GM12875 (cell line): ENCODE measurements around the gene HBG2.

Source experiments
- H3K4me3 ChIP-seq: one replicate; pipeline ENCODE4 v1.5.1; 2011; ENCODE audit warnings: low read depth, low read length, control low read depth
- CTCF ChIP-seq: IDR thresholded peaks from 2 replicates; pipeline ENCODE4 v1.5.1; 2011; ENCODE audit warnings: low read depth, mild to moderate bottlenecking, control low read depth, inconsistent platforms, low read length, moderate library complexity, borderline replicate concordance; ENCODE audit not compliant: insufficient read depth

The HBG2 gene

GRCh38 chr11:5229356-5229755 lies 25.2 kb downstream of the HBG2 start:
- no peak for TF ChIP-seq CTCF

GRCh38 chr11:5228124-5228523 lies 26.5 kb downstream of the HBG2 start:
- no peak overlapping the region for H3K4me3 ChIP-seq
- no peak for TF ChIP-seq CTCF

More at GRCh38 chr11:5229356-5229755, 25.2 kb downstream of the HBG2 start:
- H3K4me3 ChIP-seq = no peak overlapping the region

GRCh38 chr11:5227681-5228080 lies 26.9 kb downstream of the HBG2 start:
- TF ChIP-seq CTCF = no peak
- H3K4me3 ChIP-seq = no peak overlapping the region

- H3K4me3 ChIP-seq = no peak within 1 kb of the TSS
- no peak for TF ChIP-seq CTCF
Measured at GRCh38 chr11:5226732-5227310, 27.8 kb downstream of the HBG2 start, which contains the start of gene HBB. TSS of gene HBB (minus strand) at chr11:5227071. CDS start at chr11:5227021, 50 bp downstream.

- TF ChIP-seq CTCF = no peak
- no peak overlapping the region for H3K4me3 ChIP-seq
Measured at GRCh38 chr11:5225480-5225871, 29.1 kb downstream of the HBG2 start.

GRCh38 chr11:5224538-5225479 lies 29.8 kb downstream of the HBG2 start:
- H3K4me3 ChIP-seq = no peak overlapping the region
- no peak for TF ChIP-seq CTCF
